HuH-7.5 (cell line): ENCODE measurements around the gene NIM1K.
"Not testable (repeated sequence)": the region's sequence is repeated elsewhere in the genome, so short reads cannot be mapped to it uniquely, and the experiment has no call there.

Source experiments
- DNase-seq: peaks from one replicate; pipeline ENCODE4 v3.0.0; 2011; ENCODE audit warnings: low spot score

Gene NIM1K

GRCh38 chr5:43281840-43282658 lies 90.0 kb downstream of the NIM1K start:
- DNase-seq, result no peak

GRCh38 chr5:43286623-43287022 lies 94.6 kb downstream of the NIM1K start:
- no peak for DNase-seq

GRCh38 chr5:43287493-43287892 lies 95.5 kb downstream of the NIM1K start:
- no peak for DNase-seq

GRCh38 chr5:43288269-43288831 lies 96.3 kb downstream of the NIM1K start:
- DNase-seq, result no peak

GRCh38 chr5:43290726-43291125 lies 98.7 kb downstream of the NIM1K start:
- DNase-seq, result no peak

- no peak for DNase-seq
These were observed 102.2 kb downstream of the NIM1K start for GRCh38 chr5:43294226-43294625.

- no peak for DNase-seq
These were observed 103.2 kb downstream of the NIM1K start for GRCh38 chr5:43295202-43295601.

GRCh38 chr5:43296835-43297234 lies 104.8 kb downstream of the NIM1K start:
- no peak for DNase-seq

- DNase-seq, result no peak
These were observed 106.4 kb downstream of the NIM1K start for GRCh38 chr5:43298443-43298842.

- no peak for DNase-seq
These were observed 108.1 kb downstream of the NIM1K start for GRCh38 chr5:43300112-43300511.

GRCh38 chr5:43301653-43302091 lies 109.6 kb downstream of the NIM1K start:
- DNase-seq, result no peak

GRCh38 chr5:43302481-43302880 lies 110.5 kb downstream of the NIM1K start:
- no peak for DNase-seq

- DNase-seq, result no peak
These were observed 111.2 kb downstream of the NIM1K start for GRCh38 chr5:43303242-43303641.

- DNase-seq, result no peak
These were observed 112.5 kb downstream of the NIM1K start for GRCh38 chr5:43304525-43304924.

GRCh38 chr5:43305948-43306565 lies 114.0 kb downstream of the NIM1K start:
- no peak for DNase-seq

- DNase-seq, result not testable (repeated sequence)
These were observed 114.9 kb downstream of the NIM1K start for GRCh38 chr5:43306954-43307353.

- no peak for DNase-seq
These were observed 117.1 kb downstream of the NIM1K start for GRCh38 chr5:43309122-43309521.

- no peak for DNase-seq
These were observed 117.6 kb downstream of the NIM1K start for GRCh38 chr5:43309637-43310036.

GRCh38 chr5:43312076-43312661 lies 120.1 kb downstream of the NIM1K start:
- DNase-seq, result no peak

- DNase-seq, result no peak
These were observed 120.6 kb downstream of the NIM1K start for GRCh38 chr5:43312699-43313034.

- DNase-seq, result peak; percentile 93
These were observed 121.2 kb downstream of the NIM1K start, which contains the start of gene HMGCS1 for GRCh38 chr5:43313035-43313853. Gene HMGCS1, minus strand, starts transcription at chr5:43313412. Its CDS starts 14,447 bp downstream, at chr5:43298965.

GRCh38 chr5:43313854-43314457 lies 121.9 kb downstream of the NIM1K start:
- no peak for DNase-seq
